Progenitor cell of endocrine pancreas (in vitro differentiated cells): ENCODE measurements around the gene LRMDA. TPM values are rescaled to one million over a fixed set of nuclear protein-coding genes. Genes with fewer than 3 reads are reported as not detected.
"Not testable (repeated sequence)": the region's sequence is repeated elsewhere in the genome, so short reads cannot be mapped to it uniquely, and the experiment has no call there.

ENCODE experiments used
- DNase-seq: peaks from one replicate; pipeline ENCODE4 v3.0.0; 2021; ENCODE audit warnings: low spot score; ENCODE audit not compliant: unreplicated experiment
- H3K27ac Mint-ChIP-seq: 2 replicates; pipeline ENCODE4 v1.8.0; 2021; ENCODE audit warnings: mild to moderate bottlenecking, moderate library complexity, mixed read lengths
- H3K27me3 Mint-ChIP-seq: 2 replicates; pipeline ENCODE4 v1.8.0; 2021; ENCODE audit warnings: mixed read lengths
- H3K36me3 Mint-ChIP-seq: 2 replicates; pipeline ENCODE4 v1.8.0; 2022; ENCODE audit warnings: mixed read lengths; ENCODE audit not compliant: insufficient read depth
- H3K4me1 Mint-ChIP-seq: 2 replicates; pipeline ENCODE4 v1.8.0; 2021; ENCODE audit warnings: low read depth, mixed read lengths
- H3K4me3 Mint-ChIP-seq: 2 replicates; pipeline ENCODE4 v1.8.0; 2021; ENCODE audit warnings: low read depth, mild to moderate bottlenecking, moderate library complexity, mixed read lengths
- H3K9me3 Mint-ChIP-seq: 2 replicates; pipeline ENCODE4 v1.8.0; 2021; ENCODE audit warnings: low read depth, mixed read lengths
- CTCF ChIP-seq: fragments of 200-600 bp; sonication (generic); IDR thresholded peaks from one replicate; pipeline ENCODE4 v1.5.0; 2021; ENCODE audit warnings: antibody characterized with exemption, mild to moderate bottlenecking; ENCODE audit not compliant: unreplicated experiment
- total RNA-seq: library from RNA; stranded (reverse); gene quantifications from 2 replicates; pipeline ENCODE4 v1.2.1, GENCODE V29; 2021

The LRMDA gene
- total RNA-seq, 1 donor from 2014 or later: 6.5 TPM

- Mint-ChIP-seq H3K27me3 (no peaks in the 10 kb centered on the region), H3K4me1 (peaks cover 35% of the 10 kb centered on the region), H3K4me3 (no peak overlapping the region), H3K27ac (no peak overlapping the region), H3K9me3 (peaks cover 2% of the 10 kb centered on the region), H3K36me3 (peaks cover 1% of the 10 kb centered on the region)
- no peak for TF ChIP-seq CTCF
- no peak for DNase-seq
Measured at GRCh38 chr10:75746356-75746755, 314.9 kb downstream of the LRMDA start.

GRCh38 chr10:75750093-75750875 lies 318.9 kb downstream of the LRMDA start:
- H3K27me3 Mint-ChIP-seq, H3K27ac Mint-ChIP-seq, H3K9me3 Mint-ChIP-seq, H3K4me3 Mint-ChIP-seq, DNase-seq, H3K36me3 Mint-ChIP-seq: not testable (repeated sequence)
- peaks cover 14% of the 10 kb centered on the region for H3K4me1 Mint-ChIP-seq

- peaks cover 6% of the 10 kb centered on the region for H3K4me1 Mint-ChIP-seq
- H3K9me3 Mint-ChIP-seq: no peaks in the 10 kb centered on the region
- no peak for DNase-seq
- TF ChIP-seq CTCF: no peak
- H3K27ac Mint-ChIP-seq: no peak overlapping the region
- peaks cover 1% of the 10 kb centered on the region for H3K36me3 Mint-ChIP-seq
- H3K4me3 Mint-ChIP-seq: no peak overlapping the region
- peaks cover 3% of the 10 kb centered on the region for H3K27me3 Mint-ChIP-seq
Measured at GRCh38 chr10:75751232-75751631, 319.8 kb downstream of the LRMDA start.

GRCh38 chr10:75753621-75754020 lies 322.2 kb downstream of the LRMDA start:
- no peaks in the 10 kb centered on the region for H3K4me1 Mint-ChIP-seq
- DNase-seq: no peak
- peak overlapping the region; percentile 12 for H3K27ac Mint-ChIP-seq
- TF ChIP-seq CTCF: no peak
- no peaks in the 10 kb centered on the region for H3K9me3 Mint-ChIP-seq
- H3K27me3 Mint-ChIP-seq: peaks cover 3% of the 10 kb centered on the region
- H3K36me3 Mint-ChIP-seq: peaks cover 1% of the 10 kb centered on the region
- H3K4me3 Mint-ChIP-seq: no peak overlapping the region

- no peak for TF ChIP-seq CTCF
- no peak for DNase-seq
- peaks cover 3% of the 10 kb centered on the region for H3K27me3 Mint-ChIP-seq
- no peaks in the 10 kb centered on the region for H3K4me1 Mint-ChIP-seq
- no peaks in the 10 kb centered on the region for H3K9me3 Mint-ChIP-seq
- no peak overlapping the region for H3K27ac Mint-ChIP-seq
- no peak overlapping the region for H3K4me3 Mint-ChIP-seq
- peaks cover 1% of the 10 kb centered on the region for H3K36me3 Mint-ChIP-seq
Measured at GRCh38 chr10:75754096-75754831, 322.8 kb downstream of the LRMDA start.
